Embryonic facial prominence (tissue), 1 donor: ENCODE data around the gene BRINP2.

Experiments
- DNase-seq: peaks from one replicate; pipeline ENCODE4 v3.0.0-alpha.2; 2016; ENCODE audit errors: extremely low spot score

BRINP2 gene

DNA sequence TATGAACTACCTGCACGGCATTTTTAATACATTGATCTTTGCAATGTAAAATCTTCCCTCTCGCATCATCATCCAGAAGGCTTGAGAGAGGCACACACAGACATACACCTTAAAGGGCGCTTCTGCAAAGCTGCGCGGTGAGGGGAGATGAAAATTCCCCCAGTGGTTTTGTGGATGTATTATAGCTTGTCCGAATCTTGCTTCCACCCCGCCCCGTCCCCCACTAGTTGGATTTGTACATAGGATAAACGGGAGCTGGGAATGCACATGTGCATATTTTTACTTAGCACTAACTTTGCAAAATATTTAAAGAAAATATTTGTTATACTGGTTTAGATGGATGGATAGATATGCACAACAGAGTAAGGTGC is 5.7 kb upstream of the BRINP2 start:
- no peak for DNase-seq

DNA sequence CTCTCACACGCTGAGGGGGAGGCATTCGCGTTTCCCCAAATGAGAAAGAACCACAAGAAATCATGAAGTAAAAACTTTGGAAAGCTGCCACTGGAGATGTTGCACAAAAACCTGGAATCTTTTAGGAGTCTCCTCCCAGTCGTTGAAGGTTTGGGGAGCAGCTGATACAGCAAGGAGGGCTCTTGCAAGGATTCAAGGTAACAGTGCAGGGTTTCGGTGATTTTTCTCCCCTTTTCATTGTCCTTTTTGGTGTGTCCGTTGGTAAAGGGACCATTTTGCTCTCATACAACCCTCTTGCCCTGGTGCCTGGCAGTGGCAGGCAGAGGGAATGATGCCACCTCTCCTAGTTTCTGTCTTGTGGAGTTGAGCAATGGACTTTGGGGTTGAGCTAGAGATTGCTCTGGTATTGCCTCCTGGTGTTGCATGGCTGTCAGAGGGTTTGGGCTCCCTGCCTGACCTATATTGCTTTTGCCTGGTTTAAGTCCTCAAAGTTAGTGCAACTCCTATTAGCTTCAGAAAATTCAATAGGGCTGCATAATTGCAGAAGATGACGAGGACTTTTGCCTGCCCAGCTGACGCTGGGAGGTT is 872 bp downstream of the BRINP2 start:
- DNase-seq: no peak

DNA sequence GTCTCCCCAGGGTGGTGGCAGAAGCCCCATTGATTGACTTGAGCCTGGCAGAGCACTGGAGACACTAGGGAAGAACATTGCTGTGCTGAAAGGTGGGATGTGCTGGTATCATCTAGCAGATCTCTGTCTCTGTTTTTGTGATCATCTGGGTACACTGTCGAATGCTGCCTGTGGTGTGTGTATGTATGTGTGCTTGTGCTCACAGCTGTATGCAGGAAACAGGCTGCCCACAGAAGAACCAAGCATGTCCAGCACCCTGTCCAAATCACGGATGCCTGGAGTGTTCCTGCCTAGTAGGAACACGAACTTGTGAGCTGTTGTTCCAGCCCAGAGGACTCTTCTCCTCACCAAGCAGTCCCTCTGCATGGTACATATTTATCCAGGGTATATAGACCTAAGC is 1.5 kb downstream of the BRINP2 start:
- DNase-seq: no peak

DNA sequence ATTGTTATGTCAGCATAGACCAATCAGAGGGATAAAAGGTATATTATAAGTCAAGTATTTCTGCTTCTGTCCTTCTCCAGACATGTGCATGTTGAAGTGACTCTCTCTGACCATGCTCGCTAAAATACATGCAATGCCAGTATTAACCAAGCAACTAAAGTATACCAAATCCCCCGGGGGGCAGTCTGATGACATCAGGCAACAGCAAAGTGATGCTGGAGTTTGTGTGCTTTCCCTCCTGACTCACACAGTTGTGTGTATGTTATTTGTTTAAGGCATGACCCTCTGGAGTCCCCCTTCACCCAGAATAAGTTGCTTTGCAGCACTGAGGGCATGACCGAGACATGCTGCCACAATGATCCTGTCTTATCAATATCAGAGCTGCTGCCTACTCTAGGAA is 2.1 kb downstream of the BRINP2 start:
- DNase-seq: no peak

DNA sequence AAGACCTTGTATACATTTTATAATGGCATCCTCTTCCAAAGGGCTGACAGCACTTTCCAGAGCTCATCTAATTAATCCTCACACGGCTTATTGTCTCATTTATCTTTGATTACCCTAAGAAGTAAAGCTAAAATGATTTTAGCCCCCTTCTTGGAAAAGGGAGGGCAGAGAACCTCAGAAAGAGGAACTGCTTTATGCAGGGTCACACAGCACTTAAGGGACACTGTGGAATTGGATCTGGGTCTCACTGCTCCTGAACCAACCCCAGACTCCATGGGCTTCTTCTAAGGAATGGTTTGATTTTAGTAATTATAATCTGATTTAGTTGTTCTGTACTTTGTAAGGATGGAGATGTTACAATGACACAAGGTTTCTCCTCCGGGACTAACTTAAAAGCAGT is 3.2 kb downstream of the BRINP2 start:
- no peak for DNase-seq

DNA sequence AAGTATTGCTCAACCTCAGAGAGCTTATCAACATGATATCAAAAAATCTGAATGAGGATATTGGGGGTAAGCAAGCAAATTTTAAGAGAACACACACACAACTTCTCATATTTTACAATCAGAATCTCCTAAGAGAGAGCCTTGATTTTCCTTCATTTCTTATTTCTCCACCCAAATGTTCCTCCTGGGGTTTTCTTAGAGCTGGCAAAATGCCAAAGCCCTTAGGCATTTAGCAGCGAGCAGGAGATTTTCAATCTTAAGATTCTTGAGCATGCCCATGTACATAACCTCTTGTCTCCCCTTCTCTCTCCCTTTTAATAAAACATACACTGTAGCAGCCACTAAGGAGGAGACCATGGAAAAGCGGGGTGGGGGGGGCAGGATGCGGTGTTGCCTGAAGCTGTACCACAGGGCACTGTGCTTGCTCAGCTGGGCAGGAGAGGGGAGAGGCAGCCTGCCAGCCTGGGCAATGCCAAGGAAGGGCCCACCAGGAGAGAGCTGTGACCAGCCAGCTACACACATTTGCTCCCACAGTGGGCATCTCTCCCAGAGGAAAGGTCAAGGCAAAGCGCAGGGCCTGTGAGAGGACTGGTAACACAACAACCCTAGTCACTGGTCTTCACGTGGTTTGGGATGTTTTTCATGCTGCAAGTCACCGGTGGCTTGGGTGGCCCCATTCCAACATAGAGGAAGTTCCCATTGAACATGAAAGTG is 4.3 kb downstream of the BRINP2 start:
- no peak for DNase-seq

DNA sequence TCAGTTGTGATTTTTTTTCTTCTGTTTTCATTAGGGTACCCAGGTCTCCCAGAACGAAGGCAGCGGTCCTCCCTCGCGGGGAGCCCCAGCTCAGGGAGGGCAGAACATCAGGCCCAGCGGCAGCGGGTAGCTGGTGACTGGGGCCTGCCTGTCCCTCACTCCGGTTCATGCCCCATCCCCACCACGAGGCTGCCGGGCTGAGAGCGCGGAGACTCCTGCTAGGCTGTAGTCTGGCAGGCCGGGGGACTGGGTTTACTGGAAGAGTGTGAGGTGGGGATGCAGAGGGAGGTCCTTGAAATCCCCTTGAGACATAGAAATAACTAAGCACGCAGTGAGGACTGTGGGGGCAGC is 10.5 kb downstream of the BRINP2 start:
- DNase-seq: no peak

DNA sequence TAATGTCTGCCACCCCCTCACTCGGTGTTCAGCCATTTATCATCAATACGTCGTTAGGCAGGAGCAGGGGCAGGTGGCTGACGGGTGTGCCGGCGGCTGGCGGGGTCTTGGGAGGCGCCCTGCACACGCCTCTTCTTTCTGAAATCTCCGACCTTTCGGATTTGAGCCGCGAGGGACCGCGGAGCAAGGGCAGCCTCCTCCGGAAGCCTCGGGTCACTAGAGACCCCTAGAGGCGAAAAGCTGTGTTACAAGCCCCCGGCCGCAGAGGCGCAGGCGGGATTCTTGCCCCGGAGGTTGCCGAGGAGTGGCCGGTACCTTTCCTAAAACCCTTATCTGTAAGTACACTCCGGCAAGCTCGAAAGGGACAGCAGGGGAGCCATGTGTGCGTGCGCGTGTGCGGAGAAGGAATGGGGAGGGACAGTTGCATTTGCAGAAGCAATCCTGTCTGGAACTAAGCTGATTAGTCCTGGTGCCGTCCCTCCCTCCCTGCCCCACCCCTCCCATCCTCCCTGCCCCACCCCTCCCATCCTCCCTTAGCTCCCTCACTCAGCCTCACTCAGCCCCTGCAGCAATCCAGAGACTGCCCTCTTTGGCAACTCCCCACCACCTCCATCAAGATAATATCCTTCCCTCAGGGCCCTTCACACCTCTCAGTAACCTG is 11.0 kb downstream of the BRINP2 start:
- DNase-seq: no peak

DNA sequence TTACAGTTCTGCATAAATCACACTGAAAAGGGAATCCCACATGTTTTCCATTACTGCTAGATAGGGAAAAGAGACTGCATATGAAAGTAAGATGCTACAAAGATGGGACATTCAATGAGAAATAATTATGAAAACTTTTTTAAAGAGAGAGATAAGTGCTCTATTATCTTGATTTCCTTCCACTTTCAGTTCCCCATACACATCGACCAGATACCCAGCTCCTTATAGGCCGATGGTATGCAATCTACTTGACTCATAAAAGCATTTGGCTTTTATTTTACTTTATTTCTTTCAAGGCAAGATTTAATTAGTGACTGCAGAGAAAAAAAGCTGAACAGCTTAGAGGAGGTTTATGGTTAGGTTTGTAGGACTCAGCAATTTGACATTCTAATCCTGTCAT is 13.1 kb downstream of the BRINP2 start:
- no peak for DNase-seq

DNA sequence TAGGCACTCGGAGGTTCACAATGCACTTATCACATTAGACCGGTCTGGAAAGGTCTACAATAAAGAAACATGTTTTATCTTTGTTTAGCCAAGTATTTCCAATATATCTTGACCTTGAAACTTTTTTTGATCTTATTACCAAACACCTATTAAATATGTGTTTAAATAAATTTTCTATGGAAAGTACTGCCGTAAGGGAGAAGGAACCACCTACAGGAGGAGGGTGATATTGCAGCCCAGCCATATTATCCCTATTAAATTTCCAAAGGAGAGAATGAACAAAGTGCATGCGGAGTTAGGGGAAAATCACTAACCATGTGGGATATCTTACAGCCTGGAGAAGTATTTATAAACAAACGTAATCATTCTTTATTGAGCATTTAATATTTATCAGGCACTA is 14.5 kb downstream of the BRINP2 start:
- DNase-seq: no peak

DNA sequence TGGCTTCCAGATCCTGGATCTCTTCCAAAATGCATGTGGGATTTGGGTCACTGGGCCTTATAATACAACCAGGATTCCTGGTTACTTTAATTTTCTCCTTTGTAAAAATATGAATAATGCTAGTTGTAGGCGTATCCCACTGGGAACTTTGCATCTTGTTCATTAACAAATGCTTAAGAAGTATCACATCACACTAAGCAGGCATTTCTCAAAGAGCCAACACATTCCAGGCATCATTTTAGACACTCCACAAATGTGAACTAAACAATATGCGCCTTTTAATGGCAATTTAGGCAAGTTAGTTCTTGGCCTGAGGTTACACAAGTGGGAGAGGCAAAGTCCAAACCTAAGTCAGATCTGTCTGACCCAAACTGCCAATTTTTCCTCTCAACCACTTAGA is 15.9 kb downstream of the BRINP2 start:
- DNase-seq: no peak

DNA sequence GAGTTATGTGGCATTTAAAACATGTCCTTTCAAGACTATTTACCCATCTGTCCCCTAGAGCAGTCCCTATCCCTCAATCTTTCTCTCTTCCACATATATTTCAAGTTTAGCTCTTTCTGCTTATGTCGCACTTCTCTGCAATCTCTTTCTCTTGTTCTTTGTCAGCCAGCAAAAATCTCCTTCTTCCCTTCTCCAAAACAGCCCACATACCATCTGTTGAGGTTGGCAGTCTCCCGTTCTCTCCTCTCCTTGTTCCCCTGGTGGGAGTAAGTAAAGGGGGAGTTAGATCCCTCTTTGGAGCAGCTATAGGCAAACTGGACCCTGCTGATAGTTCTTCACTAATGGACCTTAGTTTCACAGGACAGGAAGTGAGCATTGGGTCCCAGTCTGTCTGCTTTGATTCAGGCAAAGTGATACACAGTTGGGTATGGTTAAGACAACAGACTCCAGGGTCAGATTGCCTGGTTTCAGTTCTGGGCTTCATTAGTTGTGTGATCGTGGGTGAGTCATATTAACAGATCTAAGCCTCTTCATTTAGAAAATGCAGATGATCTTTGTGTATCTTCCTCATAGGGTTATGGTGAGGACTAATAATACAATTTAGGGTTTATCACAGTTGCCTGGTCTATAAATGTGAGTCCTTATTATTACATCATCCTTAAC is 19.7 kb downstream of the BRINP2 start:
- no peak for DNase-seq

DNA sequence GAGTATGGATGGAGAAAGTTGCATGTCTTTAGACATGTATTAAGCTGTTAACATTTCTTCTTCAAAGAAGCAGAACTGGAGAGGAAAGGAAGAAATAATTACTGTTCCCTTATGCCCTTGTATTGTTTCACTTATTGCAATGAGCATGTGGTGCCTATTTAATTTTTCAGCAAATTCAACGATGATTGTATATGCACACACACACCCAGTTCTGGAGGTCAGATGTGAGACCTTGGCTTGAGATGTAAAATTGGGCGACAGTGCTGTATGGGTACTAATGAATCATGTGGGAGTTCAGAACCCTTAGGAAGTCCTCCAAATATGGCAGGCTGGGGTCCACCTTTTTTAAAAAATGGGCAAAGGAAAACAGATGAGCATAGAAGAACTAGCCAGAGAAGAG is 27.5 kb downstream of the BRINP2 start:
- no peak for DNase-seq

DNA sequence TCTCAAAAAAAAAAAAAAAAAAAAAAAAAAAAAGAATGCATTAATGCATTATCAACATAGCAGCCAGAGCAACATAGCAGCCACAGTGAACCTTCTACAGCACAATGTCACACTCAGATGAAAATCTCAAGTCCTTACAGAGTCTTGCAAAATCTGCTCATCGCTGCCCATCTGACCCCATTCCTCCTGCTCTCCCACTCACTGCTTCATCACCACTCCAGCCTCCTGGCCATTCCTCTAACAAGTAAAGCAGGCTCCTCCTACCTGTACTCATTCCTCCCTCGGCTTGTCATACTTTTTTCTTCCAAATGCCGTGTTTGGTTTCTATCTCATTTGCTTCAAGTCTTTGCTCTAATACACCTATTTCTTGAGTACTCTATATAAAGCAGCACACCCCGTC is 29.5 kb downstream of the BRINP2 start:
- no peak for DNase-seq

DNA sequence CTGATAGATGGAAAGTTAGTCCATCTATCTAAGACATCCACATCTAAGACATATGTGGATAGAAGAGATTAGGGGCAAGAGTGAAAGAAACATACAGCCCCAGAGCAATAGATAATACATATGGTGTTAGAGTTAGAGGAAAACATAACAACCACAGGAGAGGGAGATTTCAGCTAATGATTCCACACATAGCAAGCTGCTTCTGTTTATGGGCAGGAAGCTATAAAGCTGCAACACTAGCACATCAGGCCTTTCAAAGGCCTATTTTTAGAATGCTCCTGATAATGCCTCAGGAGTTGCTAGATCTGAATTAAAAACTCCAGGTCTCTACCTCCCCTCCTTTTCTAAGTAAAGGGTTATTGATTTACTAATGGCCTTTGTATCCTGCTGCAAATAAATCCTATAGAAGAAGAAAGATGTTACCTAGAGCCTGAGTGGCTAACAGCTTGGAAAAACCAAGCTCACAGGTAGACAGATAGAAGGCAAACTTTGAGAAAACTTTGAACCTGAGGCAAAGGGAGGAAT is 36.1 kb downstream of the BRINP2 start:
- no peak for DNase-seq

DNA sequence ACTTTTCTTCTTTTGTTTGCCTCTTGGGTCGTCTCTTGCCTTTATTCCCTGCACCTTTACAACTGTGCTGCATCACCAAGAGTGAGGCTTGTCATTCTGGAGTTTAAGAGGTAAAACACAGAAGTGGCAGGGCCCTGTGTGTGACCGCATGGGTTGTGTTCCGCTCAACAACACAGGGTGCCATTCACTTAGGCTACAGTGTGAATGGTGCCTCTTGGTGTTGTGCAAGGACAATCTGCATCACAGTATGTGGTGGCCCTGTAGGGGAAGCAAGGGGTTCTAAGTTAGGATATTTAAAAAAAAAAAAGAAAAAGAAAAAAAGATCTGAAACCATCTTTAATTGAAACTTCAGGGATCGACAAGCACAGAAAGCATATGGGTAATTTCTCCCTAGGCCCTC is 38.2 kb downstream of the BRINP2 start:
- no peak for DNase-seq

DNA sequence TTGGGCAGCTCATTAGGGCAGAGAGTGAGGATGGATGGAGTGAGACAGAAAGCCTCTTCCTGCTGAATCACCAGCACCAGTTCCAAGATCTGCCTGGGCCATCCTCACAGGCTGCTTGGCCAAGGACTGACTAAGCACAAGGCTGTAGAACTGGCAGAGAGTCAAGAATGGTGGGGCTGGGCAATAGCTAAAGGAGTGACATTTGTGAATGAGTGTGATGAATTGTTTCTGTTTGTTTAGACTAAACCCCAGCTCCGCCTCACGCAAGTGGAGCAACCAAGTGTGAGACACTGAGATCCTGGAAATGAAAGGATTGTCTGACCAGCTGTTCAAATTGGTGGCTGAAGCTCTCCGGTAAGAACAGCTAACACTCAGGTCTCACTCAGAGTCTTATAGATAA is 38.6 kb downstream of the BRINP2 start:
- DNase-seq: no peak

DNA sequence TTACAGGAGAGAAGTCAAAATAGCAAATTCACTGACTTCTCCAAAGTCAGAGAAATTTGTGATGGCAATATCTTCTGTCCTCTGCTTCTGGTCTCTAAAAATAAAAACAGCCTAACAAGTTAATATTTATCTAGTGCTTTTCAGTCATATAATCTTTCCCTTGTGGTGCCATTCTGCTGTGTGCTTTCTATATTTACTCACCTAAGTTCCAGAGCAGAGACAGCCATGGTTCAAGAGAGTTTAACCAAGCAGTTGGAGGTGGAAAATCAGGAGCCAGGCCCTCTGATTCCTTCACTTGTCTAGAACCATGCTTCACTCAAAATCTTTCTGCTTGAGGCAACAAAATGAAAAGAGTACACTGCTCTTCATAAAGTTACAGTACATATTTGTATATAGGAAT is 39.3 kb downstream of the BRINP2 start:
- no peak for DNase-seq

DNA sequence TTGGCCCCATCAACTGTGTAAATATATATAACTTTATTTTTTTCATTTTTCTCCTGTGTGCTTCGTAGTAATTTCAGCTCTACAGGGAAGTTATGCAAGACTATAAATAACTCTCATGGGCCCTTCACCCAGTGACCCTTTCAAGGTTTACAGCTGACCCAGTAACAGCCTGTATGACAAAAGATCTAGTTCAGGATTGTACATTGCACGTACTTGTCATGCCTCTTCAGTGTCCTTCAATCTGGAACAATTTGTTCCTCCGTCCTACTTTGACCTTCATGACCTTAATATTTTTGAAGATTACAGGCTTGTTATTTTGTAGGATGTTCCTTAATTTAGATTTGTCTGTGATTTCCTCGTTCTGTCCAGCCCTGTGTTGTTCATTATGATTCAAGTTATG is 40.5 kb downstream of the BRINP2 start:
- no peak for DNase-seq

DNA sequence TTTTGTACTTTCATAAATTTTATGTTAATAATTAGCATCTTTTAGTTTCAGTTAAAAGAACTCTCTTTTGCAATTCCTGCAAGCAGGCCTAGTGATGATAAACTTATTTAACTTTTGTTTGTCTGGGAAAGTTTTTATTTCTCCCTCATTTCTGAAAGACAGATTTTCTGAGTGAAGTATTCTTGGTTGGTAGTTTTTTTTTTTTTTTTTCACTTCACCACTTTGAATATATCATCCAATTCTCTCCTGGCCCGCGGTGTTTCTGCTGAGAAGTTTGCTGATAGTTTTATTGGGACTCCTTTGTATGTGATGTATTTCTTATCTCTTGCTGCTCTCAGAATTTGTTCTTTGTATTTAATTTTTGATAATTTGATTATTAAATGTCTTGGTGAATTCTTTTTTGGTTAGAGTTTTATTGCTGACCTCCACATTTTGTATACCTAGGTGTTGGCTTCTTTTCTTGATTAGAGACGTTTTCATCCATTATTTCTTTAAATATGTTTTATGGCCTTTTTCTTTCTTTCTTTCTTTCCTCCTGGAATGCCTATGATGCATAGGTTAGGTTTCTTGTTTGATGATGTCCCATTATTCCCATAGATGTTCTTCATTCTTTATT is 45.9 kb downstream of the BRINP2 start:
- no peak for DNase-seq

DNA sequence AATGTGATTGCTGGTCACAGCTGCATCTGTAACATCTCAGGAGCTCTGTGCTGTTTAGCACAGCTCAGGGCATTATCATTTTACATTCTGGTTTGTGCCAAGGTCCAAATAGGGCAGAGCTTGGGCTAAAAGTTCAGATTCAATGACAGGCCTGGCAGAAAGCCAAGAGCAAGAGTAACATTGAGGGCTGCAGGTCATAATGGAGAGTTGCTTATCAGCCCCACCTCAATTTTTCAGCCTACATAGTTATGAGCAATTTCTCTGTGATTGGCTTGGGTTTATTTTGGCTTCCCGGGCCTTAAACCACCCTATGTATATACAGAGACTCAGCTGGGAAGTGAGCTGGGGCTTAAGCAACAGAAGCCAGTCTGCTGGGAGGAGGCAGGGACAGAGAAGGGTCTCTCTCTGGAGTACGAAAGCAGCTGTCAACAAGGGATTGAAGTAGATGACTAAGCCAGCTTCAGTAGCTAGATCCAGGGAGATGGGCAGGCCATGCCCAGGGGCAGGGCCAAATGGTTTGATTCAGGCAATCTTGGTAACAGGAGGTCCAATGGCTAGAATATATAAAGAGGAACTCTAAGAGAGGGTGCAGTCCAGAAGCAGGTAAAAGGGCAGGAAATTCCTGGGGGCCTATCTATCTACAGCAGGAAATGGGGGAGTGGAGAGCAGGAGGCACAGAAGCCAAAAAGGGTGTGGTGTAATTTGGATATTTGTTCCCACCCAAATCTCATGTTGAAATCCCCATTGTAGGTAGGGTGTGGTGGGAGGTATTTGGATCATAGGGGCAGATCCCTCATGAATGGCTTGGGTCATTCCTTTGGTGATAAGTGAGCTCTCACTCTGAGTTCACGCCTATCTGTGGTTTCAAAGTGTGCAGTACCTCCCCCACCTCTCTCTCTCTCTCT is 49.0 kb downstream of the BRINP2 start:
- DNase-seq: no peak
